ENCODE measurements around the gene ITPR1. TPM values are rescaled to one million over a fixed set of nuclear protein-coding genes. Genes with fewer than 3 reads are reported as not detected.

Gene ITPR1
- total RNA-seq, 2 experiments from 2014 or later: 84.4 to 104 TPM

- BruUV-seq (replicated peaks): no TSS peak
- no peaks in the 10 kb centered on the region for H3K9me3 ChIP-seq (ENCODE audit: low read length)
- H4K20me1 ChIP-seq (ENCODE audit: insufficient read depth, low read length): no peaks in the 10 kb centered on the region
- no peaks in the 10 kb centered on the region for H3K4me1 ChIP-seq (ENCODE audit: insufficient read depth, low read length, poor library complexity, severe bottlenecking)
- intact Hi-C loops (cut with micrococcal nuclease; ENCODE audit: unreplicated experiment): no loop called here
- ChIA-PET POLR2A (no interaction called here), CTCF (ENCODE audit: unreplicated experiment) (no interaction called here)
- TF ChIP-seq CTCF (conservative IDR thresholded peaks at IDR 0.05; ENCODE audit: low read length) (no peak), EZH2phosphoT487 (IDR thresholded peaks at IDR 0.05; ENCODE audit: borderline replicate concordance, low read depth, low read length) (no peak)
- H3K36me3 ChIP-seq (ENCODE audit: insufficient read depth, low read length): no peaks in the 10 kb centered on the region
- no peak overlapping the region for H3K4me3 ChIP-seq (ENCODE audit: low read depth, low read length, poor library complexity, severe bottlenecking)
- no peak for DNase-seq (ENCODE audit: low spot score)
- no peaks in the 10 kb centered on the region for H3K79me2 ChIP-seq (ENCODE audit: insufficient read depth, low read depth, low read length)
- H3K4me2 ChIP-seq (ENCODE audit: low read length): no peak overlapping the region
- no peak overlapping the region for H3K27ac ChIP-seq (ENCODE audit: low read depth, low read length, poor library complexity, severe bottlenecking)
- H3K9me2 ChIP-seq (ENCODE audit: insufficient read depth, low read length): no peaks in the 10 kb centered on the region
- no peak overlapping the region for H2AFZ ChIP-seq (ENCODE audit: low read length)
Observed at GRCh38 chr3:4856136-4856535, 363.0 kb downstream of the ITPR1 start.

GRCh38 chr3:4856564-4856963, 363.4 kb downstream of the ITPR1 start:
- POLR2A ChIA-PET: no interaction called here
- Histone ChIP-seq H4K20me1 (ENCODE audit: insufficient read depth, low read length) (no peaks in the 10 kb centered on the region), H3K79me2 (ENCODE audit: insufficient read depth, low read depth, low read length) (no peaks in the 10 kb centered on the region), H3K4me1 (ENCODE audit: insufficient read depth, low read length, poor library complexity, severe bottlenecking) (no peaks in the 10 kb centered on the region), H3K9me3 (ENCODE audit: low read length) (no peaks in the 10 kb centered on the region), H2AFZ (ENCODE audit: low read length) (no peak overlapping the region), H3K4me2 (ENCODE audit: low read length) (no peak overlapping the region), H3K4me3 (ENCODE audit: low read depth, low read length, poor library complexity, severe bottlenecking) (no peak overlapping the region), H3K27ac (ENCODE audit: low read depth, low read length, poor library complexity, severe bottlenecking) (no peak overlapping the region), H3K36me3 (ENCODE audit: insufficient read depth, low read length) (no peaks in the 10 kb centered on the region), H3K9me2 (ENCODE audit: insufficient read depth, low read length) (no peaks in the 10 kb centered on the region)
- no peak for DNase-seq (ENCODE audit: low spot score)
- CTCF ChIA-PET (ENCODE audit: unreplicated experiment): no interaction called here
- TF ChIP-seq EZH2phosphoT487 (IDR thresholded peaks at IDR 0.05; ENCODE audit: borderline replicate concordance, low read depth, low read length) (no peak), CTCF (conservative IDR thresholded peaks at IDR 0.05; ENCODE audit: low read length) (no peak)
- intact Hi-C loops (cut with micrococcal nuclease; ENCODE audit: unreplicated experiment): no loop called here
- BruUV-seq (replicated peaks): no TSS peak

GRCh38 chr3:4856986-4857385, 363.8 kb downstream of the ITPR1 start:
- BruUV-seq (replicated peaks): no TSS peak
- no peak overlapping the region for H3K27ac ChIP-seq (ENCODE audit: low read depth, low read length, poor library complexity, severe bottlenecking)
- DNase-seq (ENCODE audit: low spot score): no peak
- H3K79me2 ChIP-seq (ENCODE audit: insufficient read depth, low read depth, low read length): no peaks in the 10 kb centered on the region
- H3K36me3 ChIP-seq (ENCODE audit: insufficient read depth, low read length): no peaks in the 10 kb centered on the region
- ChIA-PET POLR2A (no interaction called here), CTCF (ENCODE audit: unreplicated experiment) (no interaction called here)
- no peak overlapping the region for H3K4me3 ChIP-seq (ENCODE audit: low read depth, low read length, poor library complexity, severe bottlenecking)
- H4K20me1 ChIP-seq (ENCODE audit: insufficient read depth, low read length): no peaks in the 10 kb centered on the region
- H3K4me2 ChIP-seq (ENCODE audit: low read length): no peak overlapping the region
- H3K9me2 ChIP-seq (ENCODE audit: insufficient read depth, low read length): no peaks in the 10 kb centered on the region
- H2AFZ ChIP-seq (ENCODE audit: low read length): no peak overlapping the region
- TF ChIP-seq EZH2phosphoT487 (IDR thresholded peaks at IDR 0.05; ENCODE audit: borderline replicate concordance, low read depth, low read length): no peak
- TF ChIP-seq CTCF (conservative IDR thresholded peaks at IDR 0.05; ENCODE audit: low read length): no peak
- no peaks in the 10 kb centered on the region for H3K4me1 ChIP-seq (ENCODE audit: insufficient read depth, low read length, poor library complexity, severe bottlenecking)
- no peaks in the 10 kb centered on the region for H3K9me3 ChIP-seq (ENCODE audit: low read length)
- intact Hi-C loops (cut with micrococcal nuclease; ENCODE audit: unreplicated experiment): no loop called here
